GM12872 (cell line): ENCODE measurements around the gene SHC3.

Experiments
- TF ChIP-seq, protein P1 (sequence below): IDR thresholded peaks from 3 replicates; pipeline ENCODE4 v1.5.1; 2011; ENCODE audit warnings: low read depth, mild to moderate bottlenecking, low read length, moderate library complexity; ENCODE audit not compliant: insufficient read depth

SHC3 gene

DNA sequence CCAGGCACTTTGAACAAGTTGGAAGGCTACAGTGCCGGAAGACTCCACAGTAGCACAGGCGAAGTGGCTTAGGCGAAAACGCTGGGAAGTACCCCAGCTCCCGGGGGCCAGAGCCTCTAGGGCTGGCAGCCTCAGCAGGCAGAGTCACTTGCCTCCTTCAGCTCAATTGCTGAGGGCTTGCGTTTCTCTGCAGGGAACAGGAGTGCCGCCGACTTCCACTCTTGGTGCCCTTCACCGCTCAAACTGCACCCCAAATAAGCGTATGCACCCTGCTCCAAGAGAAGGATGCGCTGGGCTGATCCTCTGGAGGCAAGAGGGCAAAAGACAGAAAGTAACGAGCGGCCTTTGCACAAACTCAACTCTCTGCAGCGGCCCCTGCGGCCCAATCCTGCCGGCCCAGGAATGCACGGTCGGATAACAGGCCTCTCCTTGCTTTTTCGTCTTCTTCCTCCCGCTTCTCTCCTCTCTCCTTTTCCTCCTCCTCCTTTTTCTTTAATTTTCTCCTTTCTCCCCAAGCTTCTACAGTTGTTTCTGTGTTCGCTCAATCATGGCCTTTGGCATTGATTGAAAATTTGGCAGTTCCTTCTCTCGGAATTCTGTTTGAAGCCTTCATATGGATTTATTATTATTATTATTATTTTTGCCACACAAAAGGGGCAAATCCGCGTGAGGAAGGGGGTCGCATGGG lies 188.4 kb downstream of the SHC3 start:
- TF ChIP-seq, protein P1, sequence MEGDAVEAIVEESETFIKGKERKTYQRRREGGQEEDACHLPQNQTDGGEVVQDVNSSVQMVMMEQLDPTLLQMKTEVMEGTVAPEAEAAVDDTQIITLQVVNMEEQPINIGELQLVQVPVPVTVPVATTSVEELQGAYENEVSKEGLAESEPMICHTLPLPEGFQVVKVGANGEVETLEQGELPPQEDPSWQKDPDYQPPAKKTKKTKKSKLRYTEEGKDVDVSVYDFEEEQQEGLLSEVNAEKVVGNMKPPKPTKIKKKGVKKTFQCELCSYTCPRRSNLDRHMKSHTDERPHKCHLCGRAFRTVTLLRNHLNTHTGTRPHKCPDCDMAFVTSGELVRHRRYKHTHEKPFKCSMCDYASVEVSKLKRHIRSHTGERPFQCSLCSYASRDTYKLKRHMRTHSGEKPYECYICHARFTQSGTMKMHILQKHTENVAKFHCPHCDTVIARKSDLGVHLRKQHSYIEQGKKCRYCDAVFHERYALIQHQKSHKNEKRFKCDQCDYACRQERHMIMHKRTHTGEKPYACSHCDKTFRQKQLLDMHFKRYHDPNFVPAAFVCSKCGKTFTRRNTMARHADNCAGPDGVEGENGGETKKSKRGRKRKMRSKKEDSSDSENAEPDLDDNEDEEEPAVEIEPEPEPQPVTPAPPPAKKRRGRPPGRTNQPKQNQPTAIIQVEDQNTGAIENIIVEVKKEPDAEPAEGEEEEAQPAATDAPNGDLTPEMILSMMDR: no peak

DNA sequence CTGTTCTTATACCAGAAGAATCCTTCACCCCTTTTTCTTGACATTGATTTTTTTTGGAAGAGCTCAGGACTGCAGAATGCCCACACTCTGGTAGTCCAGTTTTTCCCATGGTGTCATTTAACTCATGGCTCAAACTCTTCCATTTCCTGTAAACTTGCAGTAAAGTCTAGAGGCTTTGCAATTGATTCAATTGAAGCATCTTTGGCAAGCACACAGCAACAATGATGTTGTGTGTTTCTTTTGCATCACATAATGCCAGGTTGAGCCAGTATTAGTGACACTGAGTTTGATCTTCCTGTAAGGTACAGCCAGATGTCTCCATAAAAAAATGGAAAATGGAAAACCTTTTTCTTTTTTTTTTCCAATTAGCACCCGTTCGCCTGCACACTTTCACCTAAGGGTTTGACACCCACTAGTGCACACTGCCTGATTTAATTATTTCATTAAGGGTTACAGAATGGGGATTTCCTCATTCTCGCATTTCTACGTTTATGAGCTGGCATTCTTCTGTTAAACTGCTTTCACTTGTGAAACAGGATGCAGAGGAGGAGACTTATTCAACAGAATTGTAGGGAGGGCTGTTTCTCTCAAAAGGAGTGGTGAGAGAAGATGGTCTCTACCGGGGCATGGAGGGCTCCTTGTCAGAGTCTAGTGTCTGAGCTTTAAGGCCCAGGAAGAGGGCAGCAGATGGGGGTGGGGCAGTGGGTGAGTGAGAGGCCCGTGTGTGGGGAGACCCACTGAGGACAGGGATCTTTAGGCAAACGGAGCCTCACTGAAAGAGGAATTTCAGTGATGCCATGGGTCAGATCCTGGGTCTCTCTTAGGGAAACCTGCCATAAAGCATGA lies 189.6 kb downstream of the SHC3 start:
- TF ChIP-seq, protein P1: no peak

DNA sequence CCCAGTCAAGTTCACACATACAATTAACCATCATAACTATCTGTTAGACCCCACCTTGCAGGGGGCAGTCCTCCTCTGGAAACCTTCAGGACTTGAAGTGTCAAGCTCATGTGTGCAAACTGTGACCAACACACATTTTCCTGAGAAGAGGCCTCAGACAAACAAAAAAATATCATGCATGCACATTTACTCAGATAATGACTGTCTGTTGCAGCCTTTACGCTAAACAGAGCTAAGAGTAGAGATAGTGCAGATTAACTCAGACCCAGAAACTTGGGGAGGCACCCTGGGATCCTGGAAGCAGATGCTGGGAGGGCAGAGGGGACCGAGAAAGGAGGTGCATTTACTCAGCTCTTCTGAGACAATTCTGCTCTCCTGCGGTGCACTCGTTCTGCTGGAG lies 191.0 kb downstream of the SHC3 start:
- TF ChIP-seq, protein P1: no peak

DNA sequence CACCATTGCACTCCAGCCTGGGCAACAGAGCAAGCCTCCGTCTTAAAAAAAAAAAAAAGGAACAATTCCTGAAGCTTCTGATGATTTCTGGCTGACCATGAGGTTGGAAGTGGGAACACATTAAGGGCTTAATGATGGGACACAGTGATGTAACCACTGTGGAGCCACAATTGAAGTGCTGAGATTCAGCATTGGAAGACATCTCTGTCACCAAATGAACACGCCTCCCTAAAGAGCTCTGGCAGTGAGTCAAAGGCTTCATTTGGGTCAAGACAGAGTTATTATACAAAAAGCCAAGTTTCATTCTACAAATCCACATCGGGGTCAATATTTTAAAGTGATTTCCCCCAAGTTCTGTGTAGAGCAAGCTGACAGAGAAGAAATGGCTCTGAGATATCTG lies 191.8 kb downstream of the SHC3 start:
- TF ChIP-seq, protein P1: no peak

DNA sequence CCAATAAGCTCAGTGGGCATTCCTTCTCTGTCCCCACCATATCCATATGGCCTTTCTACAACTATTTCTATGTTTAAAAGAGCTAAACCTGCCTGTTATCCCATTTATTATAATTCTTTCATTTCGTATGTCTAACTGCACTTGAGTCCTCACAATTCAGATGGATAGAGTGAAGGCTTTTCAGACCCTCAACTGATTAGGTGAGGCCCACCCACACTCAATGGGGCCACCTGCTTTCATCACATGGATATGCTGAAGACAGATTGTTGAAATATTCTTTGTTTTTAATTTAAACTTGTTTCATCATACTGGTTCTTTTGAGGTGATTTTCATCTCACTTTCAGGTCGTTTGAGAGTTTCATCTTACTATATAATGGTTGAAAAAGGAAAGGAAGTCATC lies 193.0 kb downstream of the SHC3 start:
- TF ChIP-seq, protein P1: no peak

DNA sequence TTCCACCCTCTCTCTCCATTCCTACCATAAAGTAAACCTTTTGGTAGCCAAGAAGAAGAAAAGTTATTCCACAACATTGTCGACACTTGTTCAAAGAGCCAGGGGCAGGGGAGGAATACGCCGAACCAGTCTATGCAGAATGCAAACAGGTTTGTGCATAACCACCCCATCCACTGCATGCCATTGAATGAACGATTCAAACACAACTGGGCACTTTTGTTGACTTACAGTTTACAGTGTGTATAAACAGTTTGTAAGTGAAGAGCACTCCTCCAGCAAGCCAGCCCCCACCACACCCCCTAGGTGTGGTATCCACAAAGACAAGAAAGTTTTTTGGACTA lies 194.1 kb downstream of the SHC3 start:
- TF ChIP-seq, protein P1: no peak

DNA sequence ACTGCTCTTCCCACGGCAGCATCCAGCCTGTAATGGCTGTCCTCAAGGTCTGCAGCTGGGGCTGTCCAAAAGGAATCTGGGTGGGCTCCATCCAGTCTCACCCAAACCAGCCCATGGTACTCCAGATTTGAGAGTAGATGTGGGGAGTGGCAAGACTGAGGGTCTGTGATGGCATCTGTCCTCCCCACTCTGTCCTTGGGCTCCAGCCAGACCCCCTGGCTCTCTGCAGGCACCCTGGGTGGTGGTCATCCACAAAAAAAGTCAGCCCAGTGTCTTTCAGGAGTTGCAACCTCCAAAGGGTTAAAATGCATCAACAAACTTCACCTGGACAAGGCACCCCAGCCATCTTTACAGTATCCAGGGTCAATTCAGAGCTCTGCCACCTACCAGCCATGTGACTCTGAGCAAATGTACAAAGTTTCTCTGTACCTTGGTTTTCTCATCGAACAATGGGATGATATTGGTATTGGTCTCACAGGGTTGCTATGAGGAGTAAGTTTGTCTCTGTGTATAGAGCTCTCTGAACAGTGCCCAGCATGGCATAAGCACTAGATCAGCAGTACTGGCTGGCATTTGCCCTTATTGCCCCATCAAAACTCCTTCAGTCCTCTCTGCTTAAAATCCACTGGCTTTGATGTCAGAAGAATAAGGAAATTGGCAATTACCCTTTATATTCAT lies 194.6 kb downstream of the SHC3 start:
- TF ChIP-seq, protein P1: no peak
